Measurements from ENCODE around the gene MOB3B.

DNA sequence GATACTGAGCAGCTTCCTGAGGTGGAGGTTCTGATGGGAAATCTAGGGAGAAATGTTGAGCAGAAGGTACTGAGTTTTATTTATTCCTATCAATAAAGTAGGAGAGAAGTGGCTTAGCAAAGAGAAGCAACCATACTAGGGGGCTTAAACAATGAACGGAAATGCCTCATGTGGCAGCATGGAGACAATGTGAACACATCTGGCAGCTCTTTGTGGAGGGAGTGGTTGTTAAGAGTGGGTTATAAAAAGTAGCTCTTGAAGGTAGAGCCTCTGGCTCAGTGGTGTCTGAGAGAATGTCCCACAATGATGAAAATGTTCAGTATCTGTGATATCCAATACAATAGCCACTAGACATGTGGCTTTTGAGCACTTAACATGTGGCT is 179.9 kb downstream of the MOB3B start:
- TF ChIP-seq, protein P1, sequence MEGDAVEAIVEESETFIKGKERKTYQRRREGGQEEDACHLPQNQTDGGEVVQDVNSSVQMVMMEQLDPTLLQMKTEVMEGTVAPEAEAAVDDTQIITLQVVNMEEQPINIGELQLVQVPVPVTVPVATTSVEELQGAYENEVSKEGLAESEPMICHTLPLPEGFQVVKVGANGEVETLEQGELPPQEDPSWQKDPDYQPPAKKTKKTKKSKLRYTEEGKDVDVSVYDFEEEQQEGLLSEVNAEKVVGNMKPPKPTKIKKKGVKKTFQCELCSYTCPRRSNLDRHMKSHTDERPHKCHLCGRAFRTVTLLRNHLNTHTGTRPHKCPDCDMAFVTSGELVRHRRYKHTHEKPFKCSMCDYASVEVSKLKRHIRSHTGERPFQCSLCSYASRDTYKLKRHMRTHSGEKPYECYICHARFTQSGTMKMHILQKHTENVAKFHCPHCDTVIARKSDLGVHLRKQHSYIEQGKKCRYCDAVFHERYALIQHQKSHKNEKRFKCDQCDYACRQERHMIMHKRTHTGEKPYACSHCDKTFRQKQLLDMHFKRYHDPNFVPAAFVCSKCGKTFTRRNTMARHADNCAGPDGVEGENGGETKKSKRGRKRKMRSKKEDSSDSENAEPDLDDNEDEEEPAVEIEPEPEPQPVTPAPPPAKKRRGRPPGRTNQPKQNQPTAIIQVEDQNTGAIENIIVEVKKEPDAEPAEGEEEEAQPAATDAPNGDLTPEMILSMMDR (IDR thresholded peaks at IDR 0.05), result no peak
- TF ChIP-seq, protein P2, sequence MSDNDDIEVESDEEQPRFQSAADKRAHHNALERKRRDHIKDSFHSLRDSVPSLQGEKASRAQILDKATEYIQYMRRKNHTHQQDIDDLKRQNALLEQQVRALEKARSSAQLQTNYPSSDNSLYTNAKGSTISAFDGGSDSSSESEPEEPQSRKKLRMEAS (IDR thresholded peaks at IDR 0.05; ENCODE audit: low read depth), result no peak
- no peak for TF ChIP-seq NFIC (IDR thresholded peaks at IDR 0.05; ENCODE audit: borderline replicate concordance)
- TF ChIP-seq TCF12 (IDR thresholded peaks at IDR 0.05), result no peak
- TF ChIP-seq FOXJ3 (CRISPR knock-in tag; IDR thresholded peaks at IDR 0.05), result no peak
- TF ChIP-seq RCOR1 (IDR thresholded peaks at IDR 0.05; ENCODE audit: low read length), result no peak
- TF ChIP-seq, protein P3, sequence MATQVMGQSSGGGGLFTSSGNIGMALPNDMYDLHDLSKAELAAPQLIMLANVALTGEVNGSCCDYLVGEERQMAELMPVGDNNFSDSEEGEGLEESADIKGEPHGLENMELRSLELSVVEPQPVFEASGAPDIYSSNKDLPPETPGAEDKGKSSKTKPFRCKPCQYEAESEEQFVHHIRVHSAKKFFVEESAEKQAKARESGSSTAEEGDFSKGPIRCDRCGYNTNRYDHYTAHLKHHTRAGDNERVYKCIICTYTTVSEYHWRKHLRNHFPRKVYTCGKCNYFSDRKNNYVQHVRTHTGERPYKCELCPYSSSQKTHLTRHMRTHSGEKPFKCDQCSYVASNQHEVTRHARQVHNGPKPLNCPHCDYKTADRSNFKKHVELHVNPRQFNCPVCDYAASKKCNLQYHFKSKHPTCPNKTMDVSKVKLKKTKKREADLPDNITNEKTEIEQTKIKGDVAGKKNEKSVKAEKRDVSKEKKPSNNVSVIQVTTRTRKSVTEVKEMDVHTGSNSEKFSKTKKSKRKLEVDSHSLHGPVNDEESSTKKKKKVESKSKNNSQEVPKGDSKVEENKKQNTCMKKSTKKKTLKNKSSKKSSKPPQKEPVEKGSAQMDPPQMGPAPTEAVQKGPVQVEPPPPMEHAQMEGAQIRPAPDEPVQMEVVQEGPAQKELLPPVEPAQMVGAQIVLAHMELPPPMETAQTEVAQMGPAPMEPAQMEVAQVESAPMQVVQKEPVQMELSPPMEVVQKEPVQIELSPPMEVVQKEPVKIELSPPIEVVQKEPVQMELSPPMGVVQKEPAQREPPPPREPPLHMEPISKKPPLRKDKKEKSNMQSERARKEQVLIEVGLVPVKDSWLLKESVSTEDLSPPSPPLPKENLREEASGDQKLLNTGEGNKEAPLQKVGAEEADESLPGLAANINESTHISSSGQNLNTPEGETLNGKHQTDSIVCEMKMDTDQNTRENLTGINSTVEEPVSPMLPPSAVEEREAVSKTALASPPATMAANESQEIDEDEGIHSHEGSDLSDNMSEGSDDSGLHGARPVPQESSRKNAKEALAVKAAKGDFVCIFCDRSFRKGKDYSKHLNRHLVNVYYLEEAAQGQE (IDR thresholded peaks at IDR 0.05; ENCODE audit: low read depth, low read length), result no peak
